Measurements from ENCODE around the gene ANKS1A. TPM values are rescaled to one million over a fixed set of nuclear protein-coding genes. Genes with fewer than 3 reads are reported as not detected.

The ANKS1A gene
- total RNA-seq, 2 experiments from 2014 or later = 7.2 to 7.7 TPM

- Mint-ChIP-seq H3K4me3 (no peak overlapping the region), H3K36me3 (no peaks in the 10 kb centered on the region), H3K4me1 (ENCODE audit: low read depth) (peaks cover 10% of the 10 kb centered on the region), H3K27ac (no peak overlapping the region), H3K27me3 (no peaks in the 10 kb centered on the region), H3K9me3 (no peaks in the 10 kb centered on the region)
- POLR2A ChIA-PET = interaction anchor here (1.0 kb wide), 1 partner anchor 124 kb away, joined by 3 read pairs; the partner anchor contains the start of gene TAF11
- peak; percentile 40 for DNase-seq
- intact Hi-C loops (cut with micrococcal nuclease) = no loop called here
- CTCF ChIA-PET = interaction anchor here (0.6 to 3.2 kb wide), 6 partner anchors 25 to 731 kb away, joined by 3 to 14 read pairs (median 4); no protein-coding TSS in a partner anchor
Measured at GRCh38 chr6:35011096-35012041, 122.3 kb downstream of the ANKS1A start.

GRCh38 chr6:35013701-35014100 lies 124.6 kb downstream of the ANKS1A start:
- Mint-ChIP-seq H3K4me3 (no peak overlapping the region), H3K27me3 (no peaks in the 10 kb centered on the region), H3K27ac (no peak overlapping the region), H3K36me3 (peaks cover 4% of the 10 kb centered on the region), H3K4me1 (ENCODE audit: low read depth) (peaks cover 10% of the 10 kb centered on the region), H3K9me3 (no peaks in the 10 kb centered on the region)
- intact Hi-C loops (cut with micrococcal nuclease) = no loop called here
- CTCF ChIA-PET = interaction anchor here (1.1 kb wide), 1 partner anchor 126 kb away, joined by 3 read pairs; no protein-coding TSS in a partner anchor
- DNase-seq = no peak
- POLR2A ChIA-PET = no interaction called here

DNA sequence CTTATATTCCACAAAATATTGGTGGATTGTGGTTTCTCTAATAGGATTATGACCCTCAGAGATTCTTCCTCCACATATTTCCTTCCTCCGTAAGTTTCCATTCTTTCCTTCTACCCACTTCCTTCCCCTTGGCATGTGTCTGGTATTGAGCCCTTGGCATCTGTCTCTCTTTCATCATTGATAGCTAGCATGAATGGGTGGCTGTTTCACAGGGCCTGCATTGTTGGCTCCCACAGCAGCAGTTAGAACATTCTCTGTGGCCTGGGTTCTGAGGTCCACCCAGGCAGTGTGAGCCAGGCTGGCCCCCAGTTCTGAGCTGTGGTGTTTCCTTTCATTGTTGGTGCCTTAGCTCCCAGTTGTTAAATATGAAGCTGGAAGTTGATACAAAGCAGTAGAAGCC lies 125.3 kb downstream of the ANKS1A start:
- Mint-ChIP-seq H3K9me3 (no peaks in the 10 kb centered on the region), H3K4me1 (ENCODE audit: low read depth) (peaks cover 10% of the 10 kb centered on the region), H3K36me3 (peaks cover 5% of the 10 kb centered on the region), H3K4me3 (no peak overlapping the region), H3K27ac (no peak overlapping the region), H3K27me3 (no peaks in the 10 kb centered on the region)
- no peak for DNase-seq
- intact Hi-C loops (cut with micrococcal nuclease) = no loop called here
- ChIA-PET POLR2A (no interaction called here), CTCF (interaction anchor here (1.0 to 1.1 kb wide), 2 partner anchors 125 to 191 kb away, joined by 3 read pairs; no protein-coding TSS in a partner anchor)

DNA sequence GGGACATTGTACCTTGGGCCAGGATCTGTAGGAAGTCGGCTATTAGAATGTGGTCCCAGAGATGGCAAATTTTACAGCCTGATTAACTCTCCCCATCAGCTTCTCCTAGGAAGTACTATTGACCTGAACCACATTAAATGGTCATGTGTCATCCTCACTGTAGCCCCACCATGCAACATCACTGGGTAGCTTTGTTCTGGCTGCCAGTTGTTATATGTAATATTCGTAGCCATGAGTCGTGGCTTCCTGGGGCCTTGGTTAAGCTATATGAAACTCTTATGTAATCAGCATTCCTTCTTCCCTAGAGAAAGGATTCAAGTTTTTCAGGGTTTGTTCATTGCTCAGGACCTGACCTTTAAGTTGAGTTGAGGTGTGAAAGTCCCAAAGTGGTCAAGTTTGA lies 125.7 kb downstream of the ANKS1A start:
- H3K9me3 Mint-ChIP-seq = no peaks in the 10 kb centered on the region

DNA sequence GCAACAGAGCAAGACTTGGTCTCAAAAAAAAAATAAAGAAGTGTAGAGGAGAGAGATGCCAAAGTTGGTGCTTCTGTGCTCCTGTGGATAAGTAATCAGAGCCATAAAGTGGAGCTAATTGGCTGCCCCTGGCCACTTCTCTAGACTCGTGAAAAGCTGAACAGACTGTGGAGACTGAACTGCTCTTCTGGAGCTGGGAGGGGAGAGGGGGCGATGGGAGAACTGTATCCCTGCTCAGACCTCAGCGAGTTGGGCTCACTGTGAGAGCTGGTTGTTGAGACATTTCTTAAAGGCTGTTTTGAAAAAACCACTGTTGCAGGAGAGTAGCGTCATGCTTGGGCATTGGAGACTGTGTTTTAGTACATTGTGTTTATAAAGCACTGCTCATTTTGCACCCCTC lies 126.4 kb downstream of the ANKS1A start:
- peaks cover 5% of the 10 kb centered on the region for H3K36me3 Mint-ChIP-seq
- no peaks in the 10 kb centered on the region for H3K9me3 Mint-ChIP-seq
- H3K4me1 Mint-ChIP-seq (ENCODE audit: low read depth) = peaks cover 10% of the 10 kb centered on the region
- no peaks in the 10 kb centered on the region for H3K27me3 Mint-ChIP-seq
- DNase-seq = no peak
- no peak overlapping the region for H3K4me3 Mint-ChIP-seq
- POLR2A ChIA-PET = no interaction called here
- CTCF ChIA-PET = interaction anchor here (1.0 to 1.2 kb wide), 2 partner anchors 124 to 190 kb away, joined by 3 to 4 read pairs; no protein-coding TSS in a partner anchor
- no peak overlapping the region for H3K27ac Mint-ChIP-seq
- intact Hi-C loops (cut with micrococcal nuclease) = no loop called here

More for the DNA sequence above, 125.7 kb downstream of the ANKS1A start:
- H3K27me3 Mint-ChIP-seq = no peaks in the 10 kb centered on the region
- H3K4me1 Mint-ChIP-seq (ENCODE audit: low read depth) = peaks cover 10% of the 10 kb centered on the region
- intact Hi-C loops (cut with micrococcal nuclease) = no loop called here
- peaks cover 5% of the 10 kb centered on the region for H3K36me3 Mint-ChIP-seq
- no peak overlapping the region for H3K4me3 Mint-ChIP-seq
- ChIA-PET CTCF (interaction anchor here (1.0 to 1.1 kb wide), 2 partner anchors 125 to 191 kb away, joined by 3 read pairs; no protein-coding TSS in a partner anchor), POLR2A (no interaction called here)
- no peak for DNase-seq
- H3K27ac Mint-ChIP-seq = no peak overlapping the region

- no peak for DNase-seq
- ChIA-PET POLR2A (no interaction called here), CTCF (interaction anchor here (1.2 kb wide), 2 partner anchors 29 to 124 kb away, joined by 4 read pairs; no protein-coding TSS in a partner anchor)
- Mint-ChIP-seq H3K27ac (no peak overlapping the region), H3K27me3 (no peaks in the 10 kb centered on the region), H3K9me3 (no peaks in the 10 kb centered on the region), H3K4me3 (no peak overlapping the region), H3K4me1 (ENCODE audit: low read depth) (peaks cover 10% of the 10 kb centered on the region), H3K36me3 (peaks cover 5% of the 10 kb centered on the region)
- intact Hi-C loops (cut with micrococcal nuclease) = no loop called here
Measured at GRCh38 chr6:35015996-35016395, 126.9 kb downstream of the ANKS1A start.

GRCh38 chr6:35016502-35017321 lies 127.7 kb downstream of the ANKS1A start:
- Mint-ChIP-seq H3K4me1 (ENCODE audit: low read depth) (peaks cover 3% of the 10 kb centered on the region), H3K36me3 (peaks cover 5% of the 10 kb centered on the region), H3K4me3 (no peak overlapping the region), H3K9me3 (no peaks in the 10 kb centered on the region), H3K27me3 (no peaks in the 10 kb centered on the region), H3K27ac (no peak overlapping the region)
- DNase-seq = no peak
- ChIA-PET CTCF (interaction anchor here (1.2 kb wide), 2 partner anchors 30 to 123 kb away, joined by 4 read pairs; no protein-coding TSS in a partner anchor), POLR2A (no interaction called here)
- intact Hi-C loops (cut with micrococcal nuclease) = no loop called here

- CTCF ChIA-PET = no interaction called here
- Mint-ChIP-seq H3K27ac (no peak overlapping the region), H3K4me3 (no peak overlapping the region), H3K4me1 (ENCODE audit: low read depth) (no peaks in the 10 kb centered on the region), H3K27me3 (no peaks in the 10 kb centered on the region), H3K36me3 (peaks cover 5% of the 10 kb centered on the region), H3K9me3 (no peaks in the 10 kb centered on the region)
- no peak for DNase-seq
- intact Hi-C loops (cut with micrococcal nuclease) = no loop called here
- POLR2A ChIA-PET = no interaction called here
Measured at GRCh38 chr6:35017411-35018181, 128.5 kb downstream of the ANKS1A start.

DNA sequence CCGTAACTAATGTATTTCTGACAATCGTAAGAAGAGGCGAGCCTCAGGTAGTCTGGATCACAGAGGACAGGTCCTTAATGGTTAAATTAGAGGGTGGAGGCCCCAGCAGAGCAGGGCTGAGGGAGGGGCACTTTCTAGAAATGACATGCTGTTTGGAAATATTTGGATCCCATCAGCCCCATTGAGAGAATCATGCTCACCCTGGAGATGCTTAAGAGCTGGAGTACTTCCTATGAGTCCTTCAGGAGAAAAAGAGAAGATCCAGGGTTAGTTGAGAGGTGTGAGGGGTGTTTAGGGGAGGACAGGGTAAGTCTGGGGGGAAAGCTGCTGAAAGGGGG lies 129.1 kb downstream of the ANKS1A start:
- intact Hi-C loops (cut with micrococcal nuclease) = no loop called here
- H3K4me3 Mint-ChIP-seq = no peak overlapping the region
- DNase-seq = no peak
- H3K36me3 Mint-ChIP-seq = peaks cover 5% of the 10 kb centered on the region
- no peaks in the 10 kb centered on the region for H3K27me3 Mint-ChIP-seq
- ChIA-PET CTCF (no interaction called here), POLR2A (no interaction called here)
- H3K9me3 Mint-ChIP-seq = no peaks in the 10 kb centered on the region
- no peak overlapping the region for H3K27ac Mint-ChIP-seq
- no peaks in the 10 kb centered on the region for H3K4me1 Mint-ChIP-seq (ENCODE audit: low read depth)

- no peak overlapping the region for H3K4me3 Mint-ChIP-seq
- no peaks in the 10 kb centered on the region for H3K9me3 Mint-ChIP-seq
- intact Hi-C loops (cut with micrococcal nuclease) = no loop called here
- H3K27ac Mint-ChIP-seq = no peak overlapping the region
- H3K36me3 Mint-ChIP-seq = peaks cover 5% of the 10 kb centered on the region
- DNase-seq = no peak
- no peaks in the 10 kb centered on the region for H3K4me1 Mint-ChIP-seq (ENCODE audit: low read depth)
- H3K27me3 Mint-ChIP-seq = no peaks in the 10 kb centered on the region
- ChIA-PET POLR2A (no interaction called here), CTCF (interaction anchor here (1.3 kb wide), 1 partner anchor 185 kb away, joined by 3 read pairs; no protein-coding TSS in a partner anchor)
Measured at GRCh38 chr6:35018746-35019145, 129.7 kb downstream of the ANKS1A start.

DNA sequence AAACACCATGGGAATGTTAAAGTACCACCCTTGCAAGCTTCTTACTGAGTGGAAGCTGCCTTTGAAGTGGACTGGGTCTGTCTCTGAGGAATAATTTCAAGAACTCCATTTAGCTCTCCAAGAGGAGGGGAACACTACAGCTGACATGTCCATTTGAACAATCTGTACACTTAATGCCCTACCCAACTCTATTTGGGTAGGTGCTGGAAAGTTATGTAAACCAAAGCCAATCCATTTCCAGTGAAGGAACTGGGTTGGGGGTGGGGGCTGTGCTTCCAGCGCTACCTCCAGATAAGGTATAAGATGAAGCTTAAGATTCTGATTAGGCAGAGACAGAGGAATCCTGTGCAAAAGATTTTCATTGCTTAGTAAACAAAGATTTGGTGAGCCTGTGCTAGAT lies 130.1 kb downstream of the ANKS1A start:
- H3K4me3 Mint-ChIP-seq = no peak overlapping the region
- H3K27me3 Mint-ChIP-seq = no peaks in the 10 kb centered on the region
- H3K4me1 Mint-ChIP-seq (ENCODE audit: low read depth) = no peaks in the 10 kb centered on the region
- H3K27ac Mint-ChIP-seq = no peak overlapping the region
- DNase-seq = no peak
- intact Hi-C loops (cut with micrococcal nuclease) = no loop called here
- H3K9me3 Mint-ChIP-seq = no peaks in the 10 kb centered on the region
- H3K36me3 Mint-ChIP-seq = peaks cover 5% of the 10 kb centered on the region
- CTCF ChIA-PET = interaction anchor here (1.3 kb wide), 1 partner anchor 185 kb away, joined by 3 read pairs; no protein-coding TSS in a partner anchor
- POLR2A ChIA-PET = no interaction called here

Measured in activated CD4-positive, alpha-beta memory T cell treated with anti-CD3 and anti-CD28 coated beads for 36 hours (primary cell).